ENCODE results near the gene CRTC2.

DNA sequence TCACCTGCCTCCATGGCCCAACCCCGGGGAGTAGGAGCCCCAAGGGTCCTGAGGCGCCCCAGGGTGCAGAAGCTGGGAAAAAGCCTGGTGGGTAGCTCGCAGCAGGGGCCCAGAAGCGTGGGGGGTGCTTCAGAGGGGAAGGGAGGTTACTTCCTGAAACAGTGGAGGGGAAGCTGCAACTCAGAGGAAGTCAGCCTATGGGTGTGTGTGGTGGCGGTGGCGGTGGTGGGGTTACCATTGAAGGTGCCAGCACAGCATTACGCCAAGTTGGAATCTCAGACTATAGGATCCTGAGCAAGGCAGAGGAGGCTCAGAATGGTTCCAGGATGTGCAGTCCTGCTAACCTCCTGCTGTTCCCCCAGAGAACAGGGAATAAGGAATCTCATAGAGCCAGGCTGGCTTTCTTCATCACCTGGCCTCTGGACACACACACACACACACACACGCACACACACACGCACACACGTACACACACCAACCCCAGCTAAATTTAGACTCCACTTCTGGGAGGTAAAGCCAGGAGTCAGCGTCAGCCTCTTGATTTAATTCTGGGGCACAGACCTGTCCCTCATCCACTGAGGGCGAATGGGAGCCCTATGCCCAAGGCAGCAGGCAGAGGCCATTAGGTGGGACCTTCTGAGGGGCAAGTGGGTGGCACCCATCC, 13.1 kb downstream of the CRTC2 start:
- TF ChIP-seq, protein P1, sequence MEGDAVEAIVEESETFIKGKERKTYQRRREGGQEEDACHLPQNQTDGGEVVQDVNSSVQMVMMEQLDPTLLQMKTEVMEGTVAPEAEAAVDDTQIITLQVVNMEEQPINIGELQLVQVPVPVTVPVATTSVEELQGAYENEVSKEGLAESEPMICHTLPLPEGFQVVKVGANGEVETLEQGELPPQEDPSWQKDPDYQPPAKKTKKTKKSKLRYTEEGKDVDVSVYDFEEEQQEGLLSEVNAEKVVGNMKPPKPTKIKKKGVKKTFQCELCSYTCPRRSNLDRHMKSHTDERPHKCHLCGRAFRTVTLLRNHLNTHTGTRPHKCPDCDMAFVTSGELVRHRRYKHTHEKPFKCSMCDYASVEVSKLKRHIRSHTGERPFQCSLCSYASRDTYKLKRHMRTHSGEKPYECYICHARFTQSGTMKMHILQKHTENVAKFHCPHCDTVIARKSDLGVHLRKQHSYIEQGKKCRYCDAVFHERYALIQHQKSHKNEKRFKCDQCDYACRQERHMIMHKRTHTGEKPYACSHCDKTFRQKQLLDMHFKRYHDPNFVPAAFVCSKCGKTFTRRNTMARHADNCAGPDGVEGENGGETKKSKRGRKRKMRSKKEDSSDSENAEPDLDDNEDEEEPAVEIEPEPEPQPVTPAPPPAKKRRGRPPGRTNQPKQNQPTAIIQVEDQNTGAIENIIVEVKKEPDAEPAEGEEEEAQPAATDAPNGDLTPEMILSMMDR (IDR thresholded peaks at IDR 0.05; ENCODE audit: borderline replicate concordance, extremely low read depth, low read length, poor library complexity, severe bottlenecking) = no peak
- no peak for TF ChIP-seq EZH2 (IDR thresholded peaks at IDR 0.05; ENCODE audit: borderline replicate concordance, low read depth, low read length, severe bottlenecking)
